HG03025 (cell line): ENCODE measurements around the gene CHCHD3.

ENCODE experiments used
- ATAC-seq: cut with Tn5 transposase; IDR thresholded peaks from one replicate; pipeline ENCODE4 v1.9.1; 2021; ENCODE audit warnings: mild to moderate bottlenecking, moderate library complexity; ENCODE audit not compliant: unreplicated experiment, low FRiP score

The CHCHD3 gene

DNA sequence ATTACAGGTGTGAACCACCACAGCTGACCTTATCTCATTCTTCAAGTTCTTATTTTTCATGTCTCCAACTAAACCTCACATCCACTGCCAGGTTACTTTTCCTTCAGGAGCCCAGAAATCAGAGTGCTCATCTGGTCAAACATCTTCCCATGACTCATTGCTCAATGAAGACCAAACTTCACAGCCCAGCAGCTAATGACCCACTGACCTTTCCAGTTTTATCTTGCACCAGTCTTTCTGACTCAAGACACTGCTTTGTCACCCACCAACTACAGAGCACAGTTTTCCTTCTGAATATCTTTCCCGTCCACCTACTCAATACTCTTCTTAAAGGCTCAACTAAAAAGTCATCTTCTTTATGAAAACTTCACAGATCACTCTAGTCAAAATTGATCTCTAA, 245.1 kb downstream of the CHCHD3 start:
- ATAC-seq = no peak

DNA sequence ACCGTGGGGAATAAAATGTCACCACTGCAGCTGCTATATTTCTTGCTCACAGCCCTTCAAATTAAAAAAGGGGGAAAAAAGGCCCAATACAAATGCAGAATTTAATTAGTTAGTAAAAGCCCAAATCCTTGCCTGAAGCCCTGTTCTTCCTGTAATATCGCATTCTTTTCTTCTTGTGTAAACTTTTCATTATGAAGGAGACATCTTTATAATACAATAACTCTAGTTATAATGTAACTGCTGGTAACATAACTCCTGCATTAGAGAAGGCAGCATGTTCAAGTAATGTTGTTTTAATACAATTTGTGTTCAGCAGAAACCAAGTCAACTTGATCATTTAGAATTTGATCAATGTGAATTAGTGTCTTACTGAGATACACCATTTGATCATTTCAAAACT, 250.9 kb downstream of the CHCHD3 start:
- ATAC-seq = no peak

DNA sequence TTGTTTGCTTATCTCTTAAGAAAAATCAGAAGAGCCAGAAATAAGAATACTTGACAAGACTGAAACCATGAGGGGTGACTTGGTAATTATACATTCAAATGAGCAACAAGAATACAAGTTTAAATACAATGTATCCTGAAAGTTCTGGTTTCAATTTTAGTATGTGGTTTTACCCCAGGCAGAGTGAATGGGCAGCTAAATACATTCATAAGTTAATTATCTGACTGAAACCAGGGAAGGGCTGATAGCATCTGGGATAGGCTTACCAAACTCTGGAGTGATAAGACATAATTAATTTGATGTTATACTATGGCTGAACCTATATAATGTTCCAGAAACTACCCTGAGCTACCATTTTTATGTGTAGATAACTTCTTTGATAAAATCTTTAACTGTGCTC, 253.4 kb downstream of the CHCHD3 start:
- no peak for ATAC-seq

DNA sequence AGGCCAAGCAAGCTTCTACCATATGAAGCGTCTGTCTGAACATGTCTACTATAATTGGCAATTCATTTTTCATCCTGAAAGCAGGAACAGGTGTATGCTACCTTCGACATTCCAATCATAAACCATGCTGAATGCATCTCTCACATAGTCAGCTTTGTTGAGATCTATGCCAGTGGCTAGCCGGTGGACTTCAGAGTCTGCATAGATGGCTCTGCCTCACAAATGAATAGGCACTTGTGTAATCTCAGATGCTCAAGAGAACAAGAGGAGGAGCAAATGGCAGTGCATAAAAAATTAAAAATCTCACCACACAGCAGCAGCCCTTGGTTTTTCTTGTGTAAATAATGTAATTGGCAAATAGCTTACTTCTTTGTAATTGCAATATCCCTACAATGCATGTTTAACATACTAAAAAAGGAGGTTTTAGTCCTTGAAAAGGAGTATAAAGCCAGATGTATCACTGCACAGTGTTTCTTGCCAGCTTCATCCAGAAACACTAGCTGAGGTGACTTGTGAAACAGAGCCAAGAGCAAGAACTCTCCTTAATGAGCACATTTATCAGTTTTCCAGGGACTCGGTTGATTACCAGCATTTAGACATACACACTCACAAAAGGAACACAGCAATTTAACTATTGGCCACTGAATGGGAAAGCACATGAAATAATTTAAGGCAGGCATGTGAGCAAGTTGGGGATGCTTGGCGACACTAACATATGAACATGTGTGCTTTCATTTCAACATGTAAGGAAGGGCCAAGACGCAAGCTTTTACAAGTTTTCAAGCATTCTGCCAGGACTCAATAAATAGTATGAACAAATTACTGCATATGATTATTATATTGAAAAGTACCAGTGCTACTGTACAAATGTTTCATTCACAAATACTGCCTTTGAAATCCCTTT, 255.7 kb downstream of the CHCHD3 start:
- no peak for ATAC-seq

DNA sequence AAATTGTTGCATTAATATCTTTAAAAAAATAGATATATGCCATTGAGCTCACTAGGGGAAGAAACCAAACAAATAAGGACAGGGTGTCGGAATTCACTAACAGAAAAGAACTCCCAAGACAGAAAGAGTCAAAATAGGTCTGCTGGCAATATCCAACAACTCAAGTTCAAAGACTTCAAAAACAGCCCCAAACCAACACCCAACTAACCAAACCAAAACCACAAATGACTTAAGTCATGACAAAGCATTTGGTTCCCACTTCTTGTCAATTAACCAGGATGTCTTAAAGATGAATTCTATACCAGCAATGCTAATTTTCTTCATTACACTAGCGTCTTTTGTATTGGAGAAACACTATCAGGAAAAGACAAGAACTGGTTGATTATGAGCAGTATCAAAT, 256.7 kb downstream of the CHCHD3 start:
- ATAC-seq = no peak

DNA sequence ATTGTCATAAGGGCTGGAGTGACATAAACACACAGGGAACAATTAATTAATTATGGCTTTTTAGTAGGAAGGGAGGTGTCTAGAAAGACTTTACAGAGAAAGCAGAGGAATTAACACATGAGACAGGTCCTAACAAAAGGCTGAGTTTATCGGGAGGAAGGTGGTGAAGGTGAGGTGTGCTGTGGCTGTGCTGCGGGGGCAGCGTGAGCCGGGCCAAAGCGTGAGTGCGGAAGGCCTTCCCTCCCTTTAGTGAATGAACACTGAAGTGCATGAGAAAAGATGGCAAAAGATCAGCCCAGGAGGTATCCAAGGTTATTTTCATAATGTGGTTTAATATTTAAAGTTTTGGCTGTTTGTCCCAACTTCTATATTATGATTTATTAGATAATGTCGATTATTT, 262.2 kb downstream of the CHCHD3 start:
- no peak for ATAC-seq

- no peak for ATAC-seq
These were observed 263.9 kb downstream of the CHCHD3 start for GRCh38 chr7:132817949-132818348.

GRCh38 chr7:132815696-132816311, 266.1 kb downstream of the CHCHD3 start:
- no peak for ATAC-seq

DNA sequence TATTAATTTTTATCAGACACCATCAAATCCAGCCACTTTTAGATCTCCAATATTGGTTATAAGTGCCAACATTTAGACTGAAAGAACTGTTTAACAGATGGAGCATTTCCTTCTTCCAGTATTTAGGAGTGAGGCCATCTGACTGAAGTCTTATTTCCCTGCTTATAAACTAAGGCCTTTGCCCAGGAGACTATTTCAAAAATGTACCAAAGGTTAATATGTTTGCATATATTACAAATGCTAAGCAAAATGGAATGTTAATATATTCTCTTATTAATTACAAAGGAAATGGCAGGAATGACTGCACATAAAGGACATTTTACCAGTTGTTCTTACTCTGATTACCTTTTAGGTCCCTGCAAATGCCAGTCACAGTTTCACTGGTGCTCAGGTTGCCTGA, 266.8 kb downstream of the CHCHD3 start:
- ATAC-seq = no peak

DNA sequence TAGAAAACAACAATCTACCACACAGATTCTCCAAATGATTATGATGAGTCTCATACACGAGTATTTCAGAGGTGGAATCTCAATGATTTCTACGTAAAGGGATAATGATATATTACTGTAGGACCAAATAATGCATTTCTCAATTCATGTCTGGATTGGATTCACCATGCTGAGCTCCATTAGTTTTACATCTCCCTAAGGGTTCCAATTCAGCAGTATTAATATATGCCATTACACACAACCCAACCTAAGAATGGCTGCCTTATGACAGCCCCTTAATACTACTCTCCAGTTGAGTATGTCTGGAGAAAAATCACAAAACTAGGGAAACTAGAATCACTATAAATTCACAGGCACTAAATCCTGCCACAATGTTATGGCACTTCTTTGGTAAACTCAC, 271.3 kb downstream of the CHCHD3 start:
- ATAC-seq = no peak

DNA sequence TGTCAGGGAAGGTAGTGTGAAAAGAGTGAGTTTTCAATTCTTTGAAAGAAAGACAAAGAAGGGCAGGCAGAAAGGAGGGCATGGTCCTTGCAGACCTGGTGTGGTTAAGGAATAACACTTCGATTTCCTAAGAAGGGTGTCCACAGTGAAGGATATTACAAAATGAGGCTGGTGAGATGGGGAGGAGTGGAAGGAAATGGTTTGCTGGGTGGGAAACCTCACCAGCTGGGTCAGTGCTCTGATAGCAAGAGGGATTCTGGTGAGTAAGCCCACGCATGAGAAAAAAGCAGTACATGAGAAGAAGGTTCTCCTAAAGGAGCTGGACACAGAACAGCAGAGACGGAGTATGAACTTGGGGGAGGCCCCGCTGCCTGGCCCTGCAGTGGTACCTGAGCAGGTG, 275.1 kb downstream of the CHCHD3 start:
- ATAC-seq = no peak

DNA sequence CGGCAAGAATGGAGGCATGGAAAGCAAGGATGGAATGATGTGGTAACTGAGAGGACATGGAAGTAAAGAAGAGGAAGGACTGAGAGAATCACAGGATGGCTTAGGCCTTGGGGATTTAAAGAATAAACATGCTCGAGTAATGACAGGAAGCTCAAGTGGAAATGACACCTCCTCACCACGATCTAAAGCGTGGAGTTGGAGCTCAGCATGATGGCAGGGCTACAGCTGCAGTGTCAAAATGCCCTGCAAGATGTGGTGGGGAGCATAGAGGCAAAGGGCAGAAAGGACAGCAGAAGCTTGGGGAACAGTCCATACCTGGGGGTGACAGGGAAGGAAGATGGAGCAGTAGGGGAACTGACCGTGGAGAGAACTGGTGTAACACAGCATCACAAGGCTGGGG, 276.1 kb downstream of the CHCHD3 start:
- ATAC-seq = no peak

DNA sequence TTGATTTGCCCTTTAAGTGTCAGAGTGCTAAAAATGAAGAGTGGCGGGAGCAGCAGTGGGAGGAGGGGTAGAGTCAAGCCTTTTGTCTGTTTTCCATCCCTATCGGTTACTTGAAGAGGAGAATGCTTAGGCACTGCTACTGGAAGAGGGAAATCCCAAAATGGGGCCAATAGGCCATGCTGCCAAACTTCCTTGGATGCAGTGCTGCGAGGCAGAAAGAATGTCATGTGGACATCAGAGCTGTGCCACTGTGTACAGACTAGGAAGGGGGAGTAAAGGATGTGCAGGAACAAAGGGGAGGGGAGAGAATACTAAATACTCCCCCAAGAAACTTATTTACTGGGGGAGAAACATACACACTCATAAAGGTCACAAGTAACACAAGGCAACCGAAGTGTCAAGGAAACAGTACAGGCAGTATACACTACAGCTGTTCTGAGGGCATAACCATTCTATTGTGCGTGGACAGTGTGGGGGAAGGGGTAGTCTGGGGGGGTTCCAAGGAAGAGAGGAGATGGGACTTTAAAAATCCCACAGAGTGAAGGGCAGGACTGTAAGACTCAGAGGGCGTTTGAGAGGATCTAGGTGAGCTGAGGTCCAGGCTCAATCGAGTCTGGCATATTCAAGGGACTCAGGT, 276.9 kb downstream of the CHCHD3 start:
- no peak for ATAC-seq

GRCh38 chr7:132800522-132800921, 281.4 kb downstream of the CHCHD3 start:
- no peak for ATAC-seq

GRCh38 chr7:132799081-132799413, 282.8 kb downstream of the CHCHD3 start:
- no peak for ATAC-seq

DNA sequence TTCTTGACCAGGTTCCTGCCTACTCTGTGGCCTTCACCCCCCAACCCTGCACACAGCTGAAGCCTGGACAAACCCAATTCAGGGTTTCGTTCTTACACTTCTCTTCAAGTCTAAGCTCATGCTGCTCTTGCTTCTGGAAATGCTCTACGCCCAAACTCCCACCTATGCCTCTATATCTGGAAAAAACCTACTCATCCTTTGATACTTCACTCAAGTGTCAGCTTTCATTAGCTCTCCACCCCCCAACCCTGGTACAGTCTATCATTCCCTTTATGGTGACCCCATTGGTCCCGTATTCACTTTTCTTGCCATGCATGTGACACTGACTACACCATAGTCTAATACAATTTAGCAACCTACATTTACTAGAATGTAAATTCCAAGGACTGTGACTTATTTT, 284.7 kb downstream of the CHCHD3 start:
- ATAC-seq = no peak

DNA sequence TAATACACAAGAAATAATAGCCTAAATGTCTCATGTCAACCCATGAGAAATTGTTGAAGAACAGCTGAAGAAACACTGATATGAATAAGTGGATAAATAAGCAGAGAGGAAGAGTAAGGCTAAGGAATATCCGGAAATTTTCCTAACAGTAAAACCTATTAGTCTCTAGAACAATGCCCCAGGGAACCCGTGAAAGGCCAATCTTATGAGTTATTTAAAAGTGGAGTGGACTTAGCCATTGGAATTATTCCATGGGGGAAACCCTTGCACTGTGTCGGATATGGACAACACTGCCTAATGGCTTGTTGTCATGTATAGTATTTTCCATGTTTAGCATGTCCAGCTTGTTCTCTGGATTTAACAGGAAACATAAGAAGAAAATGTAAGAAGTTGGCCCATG, 288.4 kb downstream of the CHCHD3 start:
- ATAC-seq = no peak

GRCh38 chr7:132791036-132791435, 290.9 kb downstream of the CHCHD3 start:
- ATAC-seq = no peak

GRCh38 chr7:132790104-132790503, 291.8 kb downstream of the CHCHD3 start:
- no peak for ATAC-seq

DNA sequence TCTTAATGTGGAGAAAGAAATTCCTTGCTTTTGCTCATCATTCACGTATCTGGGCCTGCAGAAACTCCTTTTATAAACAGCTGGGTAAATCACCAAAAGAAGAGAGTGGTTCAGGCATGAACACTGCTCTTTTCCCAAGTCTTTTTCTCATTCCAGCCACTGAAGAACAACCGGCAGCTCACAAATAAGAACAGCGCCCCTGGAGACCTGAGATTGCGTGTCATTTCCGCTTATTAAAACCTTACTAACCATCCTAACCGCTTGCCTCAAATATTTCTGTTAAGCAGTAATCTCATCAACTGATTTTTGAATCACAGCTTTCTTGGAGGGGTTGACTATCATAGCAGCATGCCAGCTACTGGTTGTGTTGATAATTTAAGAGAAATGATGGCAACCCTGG, 292.6 kb downstream of the CHCHD3 start:
- ATAC-seq = no peak

GRCh38 chr7:132785870-132786269, 296.0 kb downstream of the CHCHD3 start:
- ATAC-seq = no peak

GRCh38 chr7:132784406-132784805, 297.5 kb downstream of the CHCHD3 start:
- no peak for ATAC-seq
